HG03575 (cell line): ENCODE data around the gene OR5C1.
"Not testable (repeated sequence)": the region's sequence is repeated elsewhere in the genome, so short reads cannot be mapped to it uniquely, and the experiment has no call there.

Experiments used
- ATAC-seq: cut with Tn5 transposase; IDR thresholded peaks from one replicate; pipeline ENCODE4 v1.9.1; 2021; ENCODE audit not compliant: unreplicated experiment, insufficient number of reproducible peaks, low FRiP score; ENCODE audit errors: extremely low read depth

Gene OR5C1

GRCh38 chr9:122808141-122808540 lies 19.4 kb downstream of the OR5C1 start:
- ATAC-seq = no peak

DNA sequence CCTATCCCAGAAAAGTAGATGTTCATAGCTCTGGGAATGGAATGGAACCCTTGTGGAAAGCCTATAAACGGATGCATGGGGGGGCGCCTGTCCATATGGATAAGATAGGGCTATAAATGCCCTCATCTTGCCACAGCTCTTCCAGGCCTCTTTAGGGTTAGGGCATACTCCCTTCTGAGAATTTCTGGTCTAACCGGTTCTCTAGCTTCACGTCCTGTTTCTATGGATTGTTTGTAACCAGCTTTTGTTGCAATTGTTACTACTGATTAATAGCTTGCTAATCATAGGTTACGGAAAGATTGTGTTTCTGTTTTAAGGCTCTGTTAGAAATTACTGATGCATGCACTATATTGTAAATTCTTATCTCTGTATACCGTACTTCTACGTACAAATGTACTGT lies 20.5 kb downstream of the OR5C1 start:
- ATAC-seq = not testable (repeated sequence)

- no peak for ATAC-seq
These were observed 21.7 kb downstream of the OR5C1 start for GRCh38 chr9:122810306-122810946.

DNA sequence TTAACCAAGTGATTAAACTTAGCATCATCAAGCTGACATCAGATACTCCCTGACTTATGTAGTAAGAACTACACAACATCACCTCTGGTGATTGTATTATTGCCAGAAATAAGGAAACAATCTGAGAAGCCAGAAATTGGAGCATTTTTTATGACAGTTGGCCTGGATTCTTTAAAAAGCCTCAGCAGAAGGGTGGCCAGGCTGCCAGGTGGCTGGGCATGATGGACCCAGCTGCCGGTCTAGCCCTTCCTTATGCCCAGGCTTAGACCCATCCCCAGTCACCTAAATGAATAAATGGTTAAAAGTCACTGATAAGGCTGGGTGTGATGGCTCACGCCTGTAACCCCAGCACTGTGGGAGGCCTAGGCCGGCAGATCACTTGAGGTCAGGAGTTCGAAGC lies 24.0 kb downstream of the OR5C1 start:
- ATAC-seq = no peak

DNA sequence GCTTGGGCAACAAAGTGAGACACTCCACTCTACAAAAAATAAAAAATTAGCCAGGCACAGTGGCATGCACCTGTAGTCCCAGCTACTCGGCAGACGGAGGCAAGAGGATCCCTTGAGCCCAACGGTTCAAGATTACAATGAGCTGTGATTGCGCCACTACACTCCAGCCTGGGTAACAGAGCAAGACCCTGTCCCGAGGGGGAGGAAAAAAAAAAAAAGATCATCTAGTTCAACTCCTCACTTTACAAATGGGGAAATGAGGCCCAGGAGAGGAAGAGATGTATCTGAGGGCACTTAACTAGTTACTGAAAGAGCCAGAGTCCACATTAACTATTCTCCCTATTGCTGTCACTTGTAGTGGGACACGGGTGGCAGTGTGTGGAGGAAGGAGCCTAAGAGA lies 25.8 kb downstream of the OR5C1 start:
- ATAC-seq = no peak

- no peak for ATAC-seq
These were observed 26.8 kb downstream of the OR5C1 start for GRCh38 chr9:122815544-122815943.

DNA sequence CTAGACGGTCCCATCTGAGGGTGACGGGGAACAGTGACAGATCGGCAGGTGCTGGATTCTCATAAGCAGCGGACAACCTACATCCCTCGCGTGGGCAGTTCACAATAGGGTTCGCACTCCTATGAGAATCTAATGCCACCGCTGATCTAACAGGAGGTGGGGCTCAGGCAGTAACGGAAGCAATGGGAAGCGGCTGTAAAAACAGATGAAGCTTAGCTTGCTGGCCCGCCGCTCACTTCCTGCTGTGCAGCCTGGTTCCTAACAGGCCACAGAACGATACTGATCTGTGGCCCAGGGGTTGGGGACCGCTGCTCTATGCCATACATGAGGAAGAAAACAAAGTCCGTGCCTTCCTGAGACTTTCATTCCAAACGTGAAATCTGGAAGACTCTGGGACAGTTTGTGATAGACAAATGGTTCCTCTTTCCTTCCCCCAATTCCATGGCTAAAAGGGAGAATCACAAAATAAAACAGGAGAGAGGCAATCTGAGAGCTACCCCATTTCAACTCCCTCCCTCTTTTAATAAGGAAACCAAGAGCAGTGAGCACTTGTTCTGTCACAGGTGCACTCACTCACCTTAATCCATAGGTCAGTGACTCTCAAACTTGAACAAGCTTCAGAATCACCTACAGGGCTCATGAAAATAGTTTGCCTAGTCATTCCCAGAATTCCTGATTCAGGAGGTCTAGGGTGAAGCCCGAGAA lies 27.6 kb downstream of the OR5C1 start:
- ATAC-seq = no peak

DNA sequence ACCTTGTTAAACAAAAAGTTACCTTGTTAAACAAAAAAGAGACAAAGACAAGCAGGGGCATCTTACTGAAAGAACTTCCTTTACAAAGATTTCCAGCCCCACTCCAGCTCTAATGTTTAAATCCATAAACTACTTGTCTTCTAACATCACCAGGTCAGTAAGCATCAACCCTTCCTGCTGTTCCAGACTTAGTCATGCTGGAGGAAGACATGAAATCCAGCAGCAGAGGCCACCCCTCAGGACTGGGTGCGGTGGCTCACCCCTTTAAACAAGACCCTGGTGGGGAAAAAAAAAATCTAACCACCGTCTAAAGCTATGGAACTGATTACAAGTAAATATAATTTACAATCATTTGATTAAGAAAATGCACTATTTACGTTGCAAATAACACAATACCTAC lies 30.6 kb downstream of the OR5C1 start:
- no peak for ATAC-seq

DNA sequence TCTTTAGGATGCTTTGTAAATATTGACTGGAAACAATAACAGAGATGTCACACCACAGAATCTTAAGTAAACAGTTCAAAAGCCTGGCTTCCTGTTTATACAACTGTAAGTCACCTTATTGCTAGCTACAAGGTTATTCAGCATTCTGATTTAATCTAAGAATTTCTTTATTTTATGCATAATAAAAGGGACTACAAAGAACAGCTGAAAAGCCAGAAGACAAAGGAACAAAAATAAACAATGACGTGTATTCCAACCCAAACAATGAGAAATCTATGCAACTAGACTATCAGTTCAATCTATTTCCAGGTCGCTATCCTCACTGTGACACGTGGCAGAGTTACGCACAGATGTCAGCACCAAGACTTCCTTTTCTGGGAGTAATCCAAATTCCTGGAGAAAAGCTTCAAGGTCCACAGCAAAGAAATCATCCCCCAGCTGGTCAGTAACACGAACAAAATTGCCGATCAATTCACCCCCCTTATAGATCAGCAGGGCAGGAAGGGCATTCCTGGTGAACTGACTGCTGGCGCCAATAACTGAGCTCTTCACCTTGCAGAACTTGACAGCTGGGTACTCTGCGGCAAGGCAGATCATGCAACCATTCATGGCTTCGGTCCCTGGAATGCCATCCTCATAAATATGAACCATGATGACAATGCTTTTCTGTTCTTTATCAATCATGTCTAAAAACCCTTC lies 31.2 kb downstream of the OR5C1 start:
- no peak for ATAC-seq

GRCh38 chr9:122820490-122820845 lies 31.7 kb downstream of the OR5C1 start:
- no peak for ATAC-seq

GRCh38 chr9:122821278-122821943 lies 32.7 kb downstream of the OR5C1 start:
- ATAC-seq = no peak

GRCh38 chr9:122822056-122822455 lies 33.3 kb downstream of the OR5C1 start:
- ATAC-seq = no peak

DNA sequence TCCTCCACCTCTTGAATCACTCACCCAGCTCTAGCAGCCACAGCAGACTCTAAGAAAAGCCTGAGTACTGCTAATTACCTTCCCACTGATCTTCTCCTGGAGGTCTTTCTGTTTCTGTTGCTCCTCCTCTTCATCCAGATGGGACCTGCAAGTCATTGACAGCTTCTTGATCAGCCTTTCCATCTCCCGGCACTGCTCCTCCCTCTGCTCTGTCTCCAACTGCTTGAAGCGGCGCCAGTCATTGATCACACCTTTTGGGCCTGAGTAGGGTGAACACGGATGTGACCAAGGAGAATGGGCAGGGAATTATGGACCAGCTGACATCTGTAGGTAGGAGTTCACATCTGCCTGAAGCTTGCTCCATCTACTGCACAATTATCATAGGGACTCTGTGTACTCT lies 34.2 kb downstream of the OR5C1 start:
- no peak for ATAC-seq

DNA sequence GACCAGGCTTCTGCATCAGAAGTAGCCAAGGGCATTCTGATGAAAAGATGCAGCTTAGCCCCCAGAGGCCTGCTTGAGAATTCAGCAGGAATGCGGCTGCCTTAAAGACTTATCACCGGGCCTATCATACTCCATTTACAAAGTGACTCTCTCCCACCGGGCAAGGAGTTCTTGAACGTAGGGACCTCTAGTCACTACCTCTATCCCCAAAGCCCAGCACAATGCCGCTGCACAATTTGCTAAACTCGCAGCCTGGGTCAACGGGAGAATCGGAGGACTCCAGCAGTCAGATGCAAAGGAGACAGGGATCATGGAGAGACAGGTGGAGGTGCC lies 39.0 kb downstream of the OR5C1 start:
- no peak for ATAC-seq

DNA sequence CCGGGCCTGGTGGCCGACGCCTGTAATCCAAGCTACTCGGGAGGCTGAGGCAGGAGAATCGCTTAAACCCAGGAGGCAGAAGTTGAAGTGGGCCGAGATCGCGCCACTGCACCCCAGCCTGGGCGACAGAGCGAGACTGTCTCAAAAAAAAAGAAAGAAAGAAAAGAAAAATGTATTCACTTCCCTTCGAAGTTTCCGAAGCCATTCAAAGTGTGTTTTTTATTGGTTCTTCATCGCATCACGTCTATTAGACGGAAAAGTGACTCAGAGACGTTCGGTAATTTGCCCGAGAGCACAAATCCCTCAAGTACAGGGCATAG lies 40.2 kb downstream of the OR5C1 start:
- not testable (repeated sequence) for ATAC-seq

GRCh38 chr9:122832194-122832593 lies 43.5 kb downstream of the OR5C1 start:
- ATAC-seq = no peak

DNA sequence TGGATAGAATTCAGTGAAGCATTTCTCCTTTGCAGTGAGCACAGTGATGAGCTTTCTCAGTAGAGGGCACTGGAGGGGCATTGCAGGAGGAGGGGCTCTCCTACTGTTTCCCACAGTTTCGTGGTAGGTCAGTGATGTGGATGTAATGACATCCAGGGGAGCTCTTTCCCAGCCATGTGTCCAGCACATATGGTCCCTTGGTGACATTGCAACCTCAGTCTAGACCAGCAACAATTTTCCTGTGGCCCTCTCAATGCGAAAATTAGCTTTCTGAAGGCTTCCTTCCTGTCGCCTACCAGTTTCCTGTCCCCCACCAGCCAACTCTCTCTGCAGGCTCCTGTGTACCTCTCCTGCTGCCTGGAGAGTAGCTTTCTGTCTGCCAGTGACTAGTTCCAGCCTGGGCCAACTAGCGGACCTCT lies 46.6 kb downstream of the OR5C1 start:
- ATAC-seq = no peak

- ATAC-seq = no peak
These were observed 48.6 kb downstream of the OR5C1 start for GRCh38 chr9:122837266-122837850.

- ATAC-seq = not testable (repeated sequence)
These were observed 49.7 kb downstream of the OR5C1 start for GRCh38 chr9:122838441-122838840.
